Stimulated activated CD8-positive, alpha-beta memory T cell treated with anti-CD3 and anti-CD28 coated beads, Interleukin-2, amount 100 ng/mL, for 1 hour (primary cell): Measurements from ENCODE around the gene USP16.
"Not testable (repeated sequence)": the region's sequence is repeated elsewhere in the genome, so short reads cannot be mapped to it uniquely, and the experiment has no call there.

ENCODE experiments used
- DNase-seq, 2 donors: peaks; one replicate each; pipeline ENCODE4 v3.0.0-alpha.2; 2020; ENCODE audit warnings: low read depth in 2 of 2

The USP16 gene

GRCh38 chr21:29024474-29025327 is at the start of gene USP16:
Gene USP16, plus strand, starts transcription at chr21:29024668. Its CDS starts 3,246 bp downstream, at chr21:29027914.
- DNase-seq = peak; percentile 84 to 89

GRCh38 chr21:28975397-28975796 is 49.1 kb upstream of the USP16 start:
- DNase-seq = no peak

- DNase-seq = no peak
Measured at GRCh38 chr21:28979092-28979491, 45.4 kb upstream of the USP16 start.

GRCh38 chr21:28982637-28983036 is 41.8 kb upstream of the USP16 start:
- no peak for DNase-seq

- DNase-seq = no peak
Measured at GRCh38 chr21:28986677-28987076, 37.8 kb upstream of the USP16 start.

- not testable (repeated sequence) for DNase-seq
Measured at GRCh38 chr21:28988146-28988545, 36.3 kb upstream of the USP16 start.

- DNase-seq = no peak
Measured at GRCh38 chr21:28991861-28992525, 32.5 kb upstream of the USP16 start.

- DNase-seq = peak; percentile 97
Measured at GRCh38 chr21:28992526-28993292, 31.8 kb upstream of the USP16 start, which contains the start of gene LTN1. Gene LTN1, minus strand, starts transcription at chr21:28992877. Its CDS starts 72 bp downstream, at chr21:28992805.

- DNase-seq = no peak
Measured at GRCh38 chr21:28993293-28993629, 31.2 kb upstream of the USP16 start.

GRCh38 chr21:29002442-29003144 is 21.9 kb upstream of the USP16 start:
- DNase-seq = peak; percentile 85 to 93

- no peak for DNase-seq
Measured at GRCh38 chr21:29005696-29006095, 18.8 kb upstream of the USP16 start.

- no peak for DNase-seq
Measured at GRCh38 chr21:29007135-29007534, 17.3 kb upstream of the USP16 start.

- DNase-seq = no peak
Measured at GRCh38 chr21:29007810-29008209, 16.7 kb upstream of the USP16 start.

- DNase-seq = no peak
Measured at GRCh38 chr21:29008367-29008766, 16.1 kb upstream of the USP16 start.

GRCh38 chr21:29011236-29011635 is 13.2 kb upstream of the USP16 start:
- DNase-seq = not testable (repeated sequence)

- no peak for DNase-seq
Measured at GRCh38 chr21:29017639-29018237, 6.7 kb upstream of the USP16 start.

- DNase-seq = no peak
Measured at GRCh38 chr21:29018540-29018939, 5.9 kb upstream of the USP16 start.

GRCh38 chr21:29022166-29022565 is 2.3 kb upstream of the USP16 start:
- no peak for DNase-seq

- no peak for DNase-seq
Measured at GRCh38 chr21:29025328-29025713, 853 bp downstream of the USP16 start.

- no peak for DNase-seq
Measured at GRCh38 chr21:29029524-29029923, 5.1 kb downstream of the USP16 start.

- DNase-seq = no peak
Measured at GRCh38 chr21:29030909-29031308, 6.4 kb downstream of the USP16 start.
